GM18519 (cell line): ENCODE results near the gene ZBTB42.

Source experiments
- ATAC-seq: cut with Tn5 transposase; IDR thresholded peaks from one replicate; pipeline ENCODE4 v1.9.1; 2021; ENCODE audit warnings: mild to moderate bottlenecking, moderate library complexity; ENCODE audit not compliant: unreplicated experiment, low FRiP score

Gene ZBTB42

GRCh38 chr14:104800771-104801519, at the start of gene ZBTB42:
ZBTB42 (plus strand) TSS chr14:104801101; CDS start chr14:104801198, 97 bp downstream.
- ATAC-seq = no peak

GRCh38 chr14:104751539-104752422, 49.1 kb upstream of the ZBTB42 start:
- ATAC-seq = no peak

GRCh38 chr14:104752423-104752734, 48.5 kb upstream of the ZBTB42 start:
- ATAC-seq = no peak

- ATAC-seq = peak; percentile 81
Observed at GRCh38 chr14:104752735-104753527, 48.0 kb upstream of the ZBTB42 start, which contains the start of gene SIVA1. SIVA1 (plus strand) TSS chr14:104753147; CDS start chr14:104753202, 55 bp downstream.

GRCh38 chr14:104753528-104754212, 47.2 kb upstream of the ZBTB42 start:
- ATAC-seq = no peak

GRCh38 chr14:104754213-104754851, 46.6 kb upstream of the ZBTB42 start:
- ATAC-seq = no peak

GRCh38 chr14:104755621-104756020, 45.3 kb upstream of the ZBTB42 start:
- ATAC-seq = no peak

GRCh38 chr14:104756477-104757237, 44.2 kb upstream of the ZBTB42 start:
- no peak for ATAC-seq

GRCh38 chr14:104757238-104757585, 43.7 kb upstream of the ZBTB42 start:
- ATAC-seq = no peak

GRCh38 chr14:104757681-104758392, 43.1 kb upstream of the ZBTB42 start:
- ATAC-seq = no peak

GRCh38 chr14:104758981-104759969, 41.6 kb upstream of the ZBTB42 start:
- no peak for ATAC-seq

- no peak for ATAC-seq
Observed at GRCh38 chr14:104765517-104765916, 35.4 kb upstream of the ZBTB42 start.

GRCh38 chr14:104766256-104766862, 34.5 kb upstream of the ZBTB42 start:
- ATAC-seq = no peak

- no peak for ATAC-seq
Observed at GRCh38 chr14:104766863-104767633, 33.9 kb upstream of the ZBTB42 start.

- no peak for ATAC-seq
Observed at GRCh38 chr14:104767634-104767918, 33.3 kb upstream of the ZBTB42 start.
